Measurements from ENCODE around the gene SLC13A4.
A peak's percentile ranks its signal among the peaks of the same experiment; 100 is the strongest.
"Not testable (repeated sequence)": the region's sequence is repeated elsewhere in the genome, so short reads cannot be mapped to it uniquely, and the experiment has no call there.

The SLC13A4 gene, protein sequence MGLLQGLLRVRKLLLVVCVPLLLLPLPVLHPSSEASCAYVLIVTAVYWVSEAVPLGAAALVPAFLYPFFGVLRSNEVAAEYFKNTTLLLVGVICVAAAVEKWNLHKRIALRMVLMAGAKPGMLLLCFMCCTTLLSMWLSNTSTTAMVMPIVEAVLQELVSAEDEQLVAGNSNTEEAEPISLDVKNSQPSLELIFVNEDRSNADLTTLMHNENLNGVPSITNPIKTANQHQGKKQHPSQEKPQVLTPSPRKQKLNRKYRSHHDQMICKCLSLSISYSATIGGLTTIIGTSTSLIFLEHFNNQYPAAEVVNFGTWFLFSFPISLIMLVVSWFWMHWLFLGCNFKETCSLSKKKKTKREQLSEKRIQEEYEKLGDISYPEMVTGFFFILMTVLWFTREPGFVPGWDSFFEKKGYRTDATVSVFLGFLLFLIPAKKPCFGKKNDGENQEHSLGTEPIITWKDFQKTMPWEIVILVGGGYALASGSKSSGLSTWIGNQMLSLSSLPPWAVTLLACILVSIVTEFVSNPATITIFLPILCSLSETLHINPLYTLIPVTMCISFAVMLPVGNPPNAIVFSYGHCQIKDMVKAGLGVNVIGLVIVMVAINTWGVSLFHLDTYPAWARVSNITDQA

DNA sequence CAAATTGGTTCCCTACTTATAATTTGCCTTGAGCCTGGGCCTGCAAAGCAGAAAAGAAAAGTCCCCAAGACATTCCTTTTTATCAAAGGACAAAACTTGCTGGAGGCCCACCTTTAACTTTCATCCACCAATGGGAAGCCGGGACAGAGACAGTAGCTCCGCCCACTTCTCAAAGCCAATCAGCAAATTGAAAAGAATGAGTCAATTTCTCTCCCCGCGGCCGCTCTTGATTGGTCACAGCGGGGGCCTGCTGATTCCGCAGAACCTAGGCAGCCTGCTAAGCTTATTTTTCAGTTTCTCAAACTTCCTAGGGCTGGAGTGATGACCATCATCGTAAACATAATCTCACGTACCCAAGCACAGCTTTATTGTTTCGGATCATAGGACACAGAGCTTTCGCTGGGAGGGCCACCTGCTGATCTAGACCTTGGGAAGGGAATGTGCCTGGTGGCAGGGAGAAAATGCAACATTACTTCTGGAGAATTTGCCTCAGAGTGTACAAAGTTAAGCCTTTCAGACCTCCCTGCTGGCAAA, at the start of gene SLC13A4:
Gene SLC13A4, minus strand, starts transcription at position 51 of the 534 bp plus-strand sequence. CDS start 690 bp downstream, outside the sequence.
- DNase-seq (ENCODE audit: low read depth in 2 of 2) = no peak

DNA sequence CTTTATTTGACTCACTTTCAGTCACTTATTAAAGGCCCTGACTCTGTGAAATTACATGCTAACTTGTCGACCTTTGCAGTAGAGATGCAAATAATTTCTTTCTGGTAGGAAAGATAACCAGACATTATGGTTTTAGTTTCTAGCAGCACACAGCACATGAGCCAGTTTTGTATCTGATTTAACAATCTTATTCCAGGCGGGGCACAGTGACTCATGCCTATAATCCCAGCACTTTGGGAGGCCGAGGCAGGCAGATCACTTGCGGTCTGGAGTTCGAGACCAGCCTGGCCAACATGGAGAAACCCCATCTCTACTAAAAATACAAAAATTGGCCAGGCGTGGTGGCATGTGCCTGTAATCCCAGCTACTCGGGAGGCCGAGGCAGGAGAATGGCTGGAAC, 47.9 kb upstream of the SLC13A4 start:
- DNase-seq (ENCODE audit: low read depth in 2 of 2) = not testable (repeated sequence)

DNA sequence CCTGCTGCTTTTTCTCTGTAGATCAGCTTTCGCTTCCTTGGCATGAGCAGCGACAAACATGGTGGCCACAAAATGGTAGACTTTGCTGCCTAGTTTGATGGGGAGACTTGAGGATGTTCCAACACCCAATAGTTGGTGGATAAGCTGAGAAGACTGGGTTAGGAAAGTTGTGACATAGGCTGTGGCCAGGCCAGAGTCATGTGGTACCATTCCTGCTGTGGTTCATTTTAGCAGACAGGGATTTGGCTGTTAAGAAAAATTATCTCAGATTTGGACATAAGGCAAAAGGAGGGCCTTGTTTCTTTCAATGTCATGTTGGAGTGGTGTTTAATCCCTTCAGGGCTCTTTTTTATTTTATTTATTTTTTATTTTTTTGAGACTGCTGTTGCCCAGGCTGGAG, 47.2 kb upstream of the SLC13A4 start:
- no peak for DNase-seq (ENCODE audit: low read depth in 2 of 2)

DNA sequence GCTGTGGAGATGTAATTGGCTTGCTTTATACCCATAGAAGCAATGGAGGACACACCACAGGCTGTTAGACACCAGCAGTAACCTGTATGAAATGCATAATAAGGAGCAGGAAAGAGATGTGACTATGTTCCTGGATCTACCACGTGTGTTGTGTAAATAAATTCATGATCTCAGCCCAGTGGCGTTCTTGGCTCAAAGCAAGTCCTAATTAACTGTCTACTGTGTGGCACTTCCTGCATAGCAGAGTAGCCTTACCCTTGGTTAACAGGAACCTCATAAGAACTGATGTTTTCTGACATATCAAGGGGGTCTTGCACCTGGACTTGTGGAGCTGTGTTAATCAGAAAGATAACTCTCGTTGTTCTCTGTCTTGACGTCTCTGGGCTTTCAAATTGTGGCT, 46.3 kb upstream of the SLC13A4 start:
- no peak for DNase-seq (ENCODE audit: low read depth in 2 of 2)

DNA sequence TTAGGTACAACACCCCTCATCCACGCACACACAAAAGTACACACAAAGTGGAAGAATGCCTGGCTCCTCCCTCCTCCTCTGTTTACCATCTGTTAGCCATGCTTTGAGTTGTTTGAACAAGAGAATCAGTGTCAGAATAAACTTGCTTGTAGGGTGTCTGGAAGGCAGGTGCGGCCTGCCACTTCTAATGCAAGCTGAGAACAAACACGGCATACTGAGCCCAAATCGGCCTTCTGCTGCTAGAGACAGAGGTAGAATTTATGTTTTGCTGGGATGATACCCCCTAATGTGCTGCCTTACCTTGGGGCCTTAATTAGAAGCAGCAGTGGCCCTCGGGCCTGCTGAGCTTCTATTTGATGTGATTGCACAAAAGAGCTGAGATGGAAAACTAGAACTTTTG, 45.5 kb upstream of the SLC13A4 start:
- DNase-seq (ENCODE audit: low read depth in 2 of 2) = no peak

DNA sequence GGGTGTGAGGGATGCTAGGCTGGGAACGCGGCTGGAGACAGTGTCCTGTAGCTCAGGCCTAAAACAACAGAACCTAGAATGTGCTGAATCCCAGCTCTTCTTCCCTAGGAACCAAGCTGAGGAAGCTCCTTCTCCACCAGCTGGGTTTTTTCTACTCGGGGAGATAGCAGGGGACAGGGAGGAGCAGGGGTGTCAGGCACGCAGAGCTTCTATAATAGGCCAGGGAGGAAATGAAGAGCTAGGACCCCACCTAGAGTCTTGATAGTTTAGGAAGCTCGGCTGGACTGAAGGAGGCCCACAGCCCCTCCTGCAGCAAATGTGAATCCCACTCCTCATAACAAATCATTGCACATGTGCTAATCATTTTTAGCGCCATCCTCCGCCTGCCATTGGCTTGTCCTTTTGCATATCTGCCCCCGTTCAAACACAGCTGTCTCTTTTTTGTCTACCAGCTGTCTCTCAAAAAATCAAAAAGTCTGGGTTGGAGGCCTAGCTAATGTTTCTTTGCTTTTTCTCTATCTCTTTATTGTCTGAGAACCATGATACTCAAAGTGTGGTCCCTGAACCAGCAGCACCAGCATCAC, 44.7 kb upstream of the SLC13A4 start:
- no peak for DNase-seq (ENCODE audit: low read depth in 2 of 2)

DNA sequence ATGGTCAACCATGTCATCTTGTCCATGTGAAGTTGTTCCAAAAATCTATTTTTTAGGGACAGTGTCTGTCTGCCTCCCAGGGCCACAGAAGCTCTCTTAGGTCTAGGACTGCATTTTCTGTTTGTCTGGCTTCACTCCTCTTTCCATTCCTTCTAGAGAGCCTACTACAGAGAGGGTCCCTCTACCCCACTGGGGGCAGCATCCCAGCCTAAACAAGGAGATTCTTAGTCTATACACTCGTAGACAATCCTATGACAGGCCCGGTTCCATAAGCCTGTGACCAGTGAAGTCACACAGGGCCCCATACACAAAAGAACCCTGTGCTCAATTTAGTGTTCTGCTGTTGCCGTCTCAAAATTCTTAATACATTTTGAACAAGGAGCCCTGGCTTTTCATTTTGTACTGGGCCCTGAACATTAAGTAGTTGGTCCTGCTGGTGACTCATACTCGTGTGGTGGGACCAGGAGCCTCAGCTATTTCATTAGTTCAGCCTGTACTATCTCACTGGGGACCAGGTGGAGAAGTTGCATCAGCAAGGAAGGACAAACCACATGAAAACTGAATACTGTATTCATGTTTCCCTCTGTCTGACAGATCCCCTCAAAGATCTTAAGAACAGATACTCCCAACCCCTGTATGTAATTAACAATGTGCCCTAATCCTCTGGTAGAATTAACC, 44.1 kb upstream of the SLC13A4 start:
- DNase-seq (ENCODE audit: low read depth in 2 of 2) = peak in 1 of 2 experiments; percentile 51

DNA sequence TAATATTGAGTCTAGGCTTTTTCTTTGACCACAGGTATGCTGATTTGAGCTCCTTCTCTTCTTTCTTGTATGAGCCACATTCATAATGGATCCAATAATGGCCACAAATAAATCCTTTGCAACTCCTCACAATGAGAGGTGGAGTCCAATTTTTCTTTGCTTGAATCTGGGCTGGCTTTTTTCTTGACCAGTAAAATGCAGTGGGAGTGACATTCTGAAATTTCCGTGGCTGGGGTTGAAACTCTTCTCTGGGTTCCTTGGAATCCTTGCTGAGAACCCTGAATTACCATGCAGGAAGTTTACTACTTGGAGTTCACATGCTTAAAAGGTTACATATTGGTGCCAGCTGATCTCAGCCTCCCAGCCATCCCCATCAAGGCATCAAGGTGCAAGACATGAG, 43.1 kb upstream of the SLC13A4 start:
- no peak for DNase-seq (ENCODE audit: low read depth in 2 of 2)

DNA sequence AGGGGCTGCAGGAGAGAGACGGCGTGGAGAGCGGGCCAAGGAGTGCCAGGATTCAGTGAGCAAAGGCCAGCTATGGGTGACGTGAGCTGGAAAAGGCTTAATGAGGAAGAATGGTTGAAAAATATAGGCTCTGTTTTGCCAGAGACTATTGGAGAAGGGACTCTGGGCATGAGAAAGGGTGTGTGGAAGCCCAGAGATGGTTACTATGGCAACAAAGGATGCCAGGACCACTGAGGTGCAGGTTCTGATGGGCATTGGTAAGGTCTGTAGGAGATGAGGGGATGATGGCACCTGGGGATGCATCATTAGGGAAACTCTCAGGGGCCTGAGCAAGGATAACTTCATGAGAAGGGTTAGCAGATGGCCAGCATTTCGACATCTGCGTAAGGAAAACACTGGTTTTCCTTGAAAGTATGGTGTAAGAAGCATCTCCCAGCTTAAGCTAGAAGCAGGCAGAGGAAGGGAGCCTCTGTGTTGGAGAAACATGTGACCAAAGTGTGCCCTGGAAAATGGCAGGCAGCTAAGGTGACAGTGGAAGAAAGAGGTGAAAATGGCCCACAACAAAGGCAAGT, 42.2 kb upstream of the SLC13A4 start:
- no peak for DNase-seq (ENCODE audit: low read depth in 2 of 2)

DNA sequence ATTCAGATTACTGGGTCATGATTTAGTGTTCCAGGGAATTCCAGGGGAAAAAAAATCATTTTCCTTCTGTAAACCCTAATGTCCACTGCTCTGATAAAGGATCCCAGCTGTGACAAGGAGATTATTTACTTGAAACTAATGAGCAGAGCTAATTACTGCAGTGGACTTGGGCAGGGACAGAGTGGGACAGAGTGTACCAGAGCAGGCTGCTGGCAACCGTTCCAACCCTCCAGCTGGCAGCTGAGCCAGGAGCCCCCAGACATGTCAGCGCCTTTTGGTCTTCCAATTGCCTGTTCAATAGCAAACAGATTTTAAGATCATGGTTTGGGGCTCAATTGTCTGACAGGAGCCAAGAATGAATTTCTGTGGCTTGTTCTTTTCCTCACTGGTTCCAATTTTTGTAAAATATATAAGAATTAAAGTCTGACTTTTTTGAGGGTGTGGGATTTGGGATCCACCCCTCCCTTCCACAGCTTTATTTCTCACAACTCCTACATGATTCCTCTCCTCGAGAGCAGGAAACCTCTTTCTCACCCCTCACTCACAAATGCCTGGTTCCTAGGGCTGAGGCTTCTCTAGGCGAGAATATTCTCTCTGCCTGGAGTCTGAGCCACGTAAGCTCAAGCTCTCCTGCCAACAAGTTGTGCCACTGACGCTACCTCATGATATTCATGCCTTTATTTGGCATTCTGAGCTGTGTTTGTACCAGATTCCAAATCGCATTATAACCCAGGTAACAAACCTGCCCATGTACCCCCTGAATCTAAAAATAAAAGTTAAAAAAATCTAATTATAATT, 41.2 kb upstream of the SLC13A4 start:
- DNase-seq (ENCODE audit: low read depth in 2 of 2) = no peak

DNA sequence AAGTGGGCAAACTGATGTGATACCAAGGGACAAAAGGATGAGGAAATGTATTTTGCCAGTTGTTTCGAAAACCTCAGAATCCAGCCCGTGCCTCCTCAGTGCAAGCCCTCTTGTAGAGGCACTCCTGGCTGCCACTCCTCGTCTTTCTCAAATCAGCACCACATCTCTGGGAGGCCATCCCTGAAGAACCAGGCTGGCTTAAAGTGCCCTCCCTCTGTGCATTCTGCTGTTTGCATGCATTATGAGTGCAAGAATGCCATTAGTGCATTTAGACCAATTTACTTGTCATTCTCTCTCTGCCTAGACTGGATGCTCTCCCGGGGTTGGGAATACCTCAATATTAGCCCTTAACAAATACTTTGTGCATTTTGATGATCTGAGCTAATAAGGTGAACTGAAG, 40.5 kb upstream of the SLC13A4 start:
- no peak for DNase-seq (ENCODE audit: low read depth in 2 of 2)

DNA sequence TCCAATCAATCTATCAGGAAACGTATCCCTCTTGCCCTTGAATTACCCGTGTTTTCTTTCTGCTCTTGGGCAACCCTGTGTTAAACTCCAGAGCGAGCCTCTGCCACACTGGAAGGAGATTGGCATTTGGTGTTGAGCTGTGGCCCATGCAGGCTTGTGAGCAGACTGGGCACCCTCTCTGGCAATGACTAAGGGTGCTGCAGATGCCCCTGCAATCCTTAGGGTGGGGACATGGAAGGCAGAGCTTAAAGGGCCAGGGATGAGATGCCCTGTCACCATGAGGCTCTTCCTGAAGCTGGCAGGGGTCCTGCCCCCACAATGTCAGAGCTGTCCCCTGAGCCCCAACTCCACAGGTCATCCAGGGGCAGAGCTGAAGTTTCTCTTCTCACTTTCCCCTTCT, 40.1 kb upstream of the SLC13A4 start:
- DNase-seq (ENCODE audit: low read depth in 2 of 2) = no peak

DNA sequence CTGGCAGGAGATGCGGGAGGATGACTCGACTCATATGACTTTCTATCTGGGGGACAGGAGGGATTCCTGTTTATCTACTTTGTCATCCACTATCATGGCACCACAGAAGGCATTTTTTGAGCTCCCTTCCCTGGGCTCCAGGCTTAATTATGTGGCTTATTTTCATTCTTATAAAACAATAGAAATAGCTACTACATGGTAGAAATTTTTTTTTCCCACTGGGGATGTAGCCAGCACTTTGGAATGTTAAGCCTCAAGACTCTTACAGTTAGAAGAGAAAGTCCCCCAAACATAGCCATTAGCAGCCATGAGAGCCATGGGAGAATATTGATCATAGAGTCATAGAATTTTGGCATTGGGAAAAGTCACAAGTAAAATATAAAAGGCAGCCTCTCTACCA, 35.3 kb upstream of the SLC13A4 start:
- DNase-seq (ENCODE audit: low read depth in 2 of 2) = no peak

DNA sequence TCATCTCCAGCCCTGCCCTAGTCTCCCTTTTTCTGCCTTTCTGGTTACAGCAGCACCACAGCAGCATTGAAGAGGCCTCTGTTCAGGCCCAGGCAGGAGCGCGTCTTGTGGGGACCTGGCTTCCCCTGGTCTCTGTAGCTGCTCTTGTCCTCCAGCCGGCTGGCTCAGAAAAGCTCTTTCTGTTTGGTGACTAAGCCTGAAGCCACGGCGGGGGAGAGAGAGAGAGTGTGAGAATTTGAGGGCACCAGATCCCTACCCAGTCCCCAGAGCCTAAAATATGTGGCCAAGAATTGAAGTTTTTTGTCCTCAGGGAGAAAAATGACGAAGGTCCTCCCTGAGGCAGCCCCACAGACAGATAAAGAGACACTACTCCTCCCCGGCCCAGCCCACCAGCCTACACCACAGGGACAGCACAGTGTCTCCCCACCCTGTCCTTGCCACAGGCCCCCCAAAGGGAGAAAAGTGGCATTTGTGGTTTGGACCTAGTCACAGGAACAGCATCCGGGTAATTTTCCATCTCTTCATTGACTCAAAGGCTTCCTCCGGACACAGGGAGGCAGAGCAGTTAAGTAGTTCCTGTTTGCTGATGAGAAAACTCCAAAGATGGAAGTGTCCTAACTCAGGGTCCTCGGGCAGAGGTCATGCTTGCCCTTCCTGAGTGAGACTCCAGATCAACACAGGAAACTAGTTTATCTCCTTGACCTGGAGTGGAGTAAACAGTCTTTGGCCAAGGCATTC, 33.9 kb upstream of the SLC13A4 start:
- DNase-seq (ENCODE audit: low read depth in 2 of 2) = no peak

DNA sequence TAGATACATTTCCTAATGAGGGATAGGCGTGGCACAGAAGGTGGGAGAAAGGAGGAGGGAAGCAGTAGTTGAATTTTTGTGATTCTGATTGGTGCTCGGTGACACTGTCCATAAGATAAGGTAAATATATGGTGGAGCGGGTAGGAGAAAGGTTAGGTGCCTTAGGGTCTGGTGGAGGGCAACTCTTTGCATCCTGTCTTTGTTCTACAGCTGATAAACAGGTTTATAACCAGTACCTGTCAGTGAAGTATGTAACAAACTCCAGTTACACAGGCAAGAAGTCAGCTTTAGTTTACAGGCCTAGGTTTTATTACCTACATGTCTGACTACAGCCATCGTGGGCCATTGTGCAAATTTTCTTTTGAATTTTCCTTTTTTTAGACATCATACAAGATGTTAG, 31.5 kb upstream of the SLC13A4 start:
- DNase-seq (ENCODE audit: low read depth in 2 of 2) = no peak

DNA sequence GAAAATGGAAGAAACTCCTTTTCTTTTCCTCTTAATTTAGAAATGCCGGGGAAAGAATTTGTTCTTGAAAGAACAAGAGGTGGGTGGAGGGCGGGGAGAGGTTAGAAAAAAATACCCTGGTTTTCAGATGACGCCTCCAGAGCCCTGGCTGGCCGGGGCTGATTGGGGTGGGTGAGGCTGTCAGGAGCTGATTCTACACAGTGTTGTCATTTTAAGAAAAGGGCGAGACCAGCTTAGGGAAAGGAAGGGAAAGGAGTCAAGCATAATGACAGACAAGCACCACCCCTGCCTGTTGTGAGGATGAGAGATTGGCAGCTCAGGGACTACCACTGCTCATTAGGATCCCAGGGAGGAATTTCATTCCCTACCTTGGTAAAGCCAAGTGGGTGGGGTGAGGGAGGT, 30.5 kb upstream of the SLC13A4 start:
- DNase-seq (ENCODE audit: low read depth in 2 of 2) = no peak

DNA sequence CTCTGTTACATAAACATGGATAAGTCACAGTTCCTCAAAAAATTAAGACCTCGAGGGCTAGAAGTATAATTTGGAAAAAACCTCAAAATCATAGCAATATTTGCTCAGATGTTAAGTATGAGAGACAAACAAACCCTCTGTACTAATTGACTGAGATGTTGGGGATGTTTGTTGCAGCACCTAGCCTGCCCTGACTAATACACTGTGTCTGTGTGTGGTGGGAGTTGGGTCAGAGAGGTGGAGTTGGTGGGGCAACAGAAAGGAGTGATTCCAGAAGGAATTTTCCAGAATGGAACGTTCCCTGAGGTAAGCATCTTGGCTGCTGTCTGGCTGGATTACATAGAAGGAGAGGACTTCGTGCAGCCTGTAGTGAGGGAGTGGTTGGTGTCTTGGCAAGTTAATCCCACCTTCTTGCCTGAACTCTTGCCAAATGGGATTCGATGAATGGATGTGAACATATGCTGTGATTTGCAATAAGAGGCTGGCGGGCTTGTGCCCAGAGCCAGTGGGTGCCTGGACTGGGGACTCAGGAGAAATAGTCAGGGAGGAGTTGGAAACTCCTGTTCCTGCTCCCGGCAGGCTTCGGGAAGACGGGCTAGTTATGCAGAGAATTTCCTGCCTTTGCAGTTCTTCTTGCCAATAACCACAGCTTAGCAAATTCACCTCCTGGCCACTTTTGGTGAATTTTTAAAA, 29.9 kb upstream of the SLC13A4 start:
- DNase-seq (ENCODE audit: low read depth in 2 of 2) = peak in 1 of 2 experiments; percentile 53

DNA sequence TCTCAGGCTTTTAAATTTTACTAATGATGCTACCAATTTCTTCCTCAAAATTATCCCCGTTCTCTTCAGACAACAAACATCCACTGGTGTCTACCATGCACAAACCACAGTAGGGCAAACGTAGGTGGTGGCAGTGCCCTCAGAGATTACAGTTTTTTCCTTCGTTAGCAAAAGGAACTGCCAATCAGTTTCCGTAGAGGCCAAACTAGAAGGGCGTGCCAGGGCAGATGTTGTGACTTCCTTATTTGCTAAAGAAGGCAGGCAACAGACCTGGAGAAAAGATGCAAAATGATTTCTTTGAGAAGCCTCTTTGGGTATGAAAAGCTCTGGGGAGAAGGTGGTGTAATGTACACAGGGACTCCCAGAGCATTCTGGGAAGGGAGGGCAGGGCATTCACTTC, 28.2 kb upstream of the SLC13A4 start:
- DNase-seq (ENCODE audit: low read depth in 2 of 2) = no peak

DNA sequence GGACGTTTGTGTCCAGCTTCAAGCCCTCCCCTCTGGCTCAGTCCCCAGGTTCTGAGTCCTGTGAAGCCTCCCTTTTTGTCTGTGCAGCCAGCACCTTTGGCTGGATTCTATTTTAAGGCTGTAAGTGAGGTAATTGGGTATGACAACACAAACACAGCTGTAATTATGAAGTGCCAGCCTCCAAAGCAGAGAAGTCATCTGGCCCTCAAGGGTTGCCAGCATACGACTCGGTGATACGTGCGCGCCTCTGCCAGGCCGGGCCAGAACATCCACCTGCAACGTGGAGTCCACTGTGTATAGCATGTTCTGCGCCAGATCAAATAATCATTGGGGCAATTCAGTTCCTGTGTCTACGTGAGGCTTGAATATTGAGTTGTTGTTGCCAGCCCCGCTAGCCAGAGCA, 27.4 kb upstream of the SLC13A4 start:
- DNase-seq (ENCODE audit: low read depth in 2 of 2) = no peak
